GM12878 (cell line): ENCODE measurements around the gene SLC22A23. TPM values are rescaled to one million over a fixed set of nuclear protein-coding genes. Genes with fewer than 3 reads are reported as not detected.

Experiments used
- ATAC-seq: fragments of 200-7000 bp; cut with Tn5 transposase; 3 replicates; pipeline ENCODE4 v1.9.1; 2020; ENCODE audit warnings: mild to moderate bottlenecking, moderate library complexity
- BruUV-seq: library from RNA; stranded (reverse); fragments of 400-500 nt; replicated peaks from 2 replicates; lab custom pipeline; 2021; lab: Mats Ljungman, UMichigan
- CTCF ChIA-PET: fragments of 300-600 bp; sonication (Branson Sonifier 250); formaldehyde crosslinking; extraction: SDS; loops from one replicate; lab custom pipeline; 2021; ENCODE audit warnings: inconsistent platforms; lab: Yijun Ruan, JAX
- POLR2A ChIA-PET: fragments of 350-600 bp; formaldehyde crosslinking; extraction: SDS; loops from one replicate; lab custom pipeline; 2021; ENCODE audit warnings: inconsistent platforms; lab: Charles Lee
- RAD21 ChIA-PET: fragments of 300-600 bp; sonication (Branson Sonifier 250); formaldehyde crosslinking; loops from one replicate; lab custom pipeline; 2023; ENCODE audit warnings: antibody characterized with exemption; ENCODE audit not compliant: unreplicated experiment; lab: Charles Lee
- SMC1A ChIA-PET: fragments of 300-600 bp; sonication (Branson Sonifier 250); formaldehyde crosslinking; loops from one replicate; lab custom pipeline; 2023; ENCODE audit not compliant: unreplicated experiment, uncharacterized antibody; lab: Charles Lee
- DNase-seq: peaks from one replicate; pipeline ENCODE4 v3.0.0-alpha.2; 2011; ENCODE audit warnings: low read depth, low spot score
- FAIRE-seq: peaks from 3 replicates; lab custom pipeline; 2011; peaks lifted over from hg19 to GRCh38; lab: Jason Lieb, UNC
- H2AFZ ChIP-seq: 2 replicates; pipeline ENCODE4 v1.6.0; 2011; ENCODE audit warnings: low read depth, low read length, control low read depth; ENCODE audit not compliant: control insufficient read depth
- H3K27ac ChIP-seq: 2 replicates; pipeline ENCODE4 v1.5.1; 2011; ENCODE audit warnings: control low read depth; ENCODE audit not compliant: control insufficient read depth, insufficient read depth
- H3K27me3 ChIP-seq, 2 experiments: replicated peaks in 1 of 2; 2 replicates each; pipeline versions ENCODE4 v1.6.0 to v1.6.1; 2011; ENCODE audit warnings: low read length in 1 of 2; ENCODE audit not compliant: control insufficient read depth in 2 of 2, insufficient read depth in 2 of 2
- H3K36me3 ChIP-seq, 2 experiments: 2 replicates each; pipeline ENCODE4 v1.5.1; 2011; ENCODE audit warnings: low read length in 1 of 2; ENCODE audit not compliant: control insufficient read depth in 2 of 2, insufficient read depth in 2 of 2
- H3K4me1 ChIP-seq: 2 replicates; pipeline ENCODE4 v1.6.1; 2011; ENCODE audit warnings: mild to moderate bottlenecking, low read length, moderate library complexity, mixed read lengths; ENCODE audit not compliant: control insufficient read depth, insufficient read depth
- H3K4me2 ChIP-seq: 2 replicates; pipeline ENCODE4 v1.6.0; 2011; ENCODE audit warnings: control low read depth; ENCODE audit not compliant: control insufficient read depth, insufficient read depth
- H3K4me3 ChIP-seq: fragments of 200-600 bp; sonication (generic); 2 replicates; pipeline ENCODE4 v1.5.1; 2016
- H3K79me2 ChIP-seq: 2 replicates; pipeline ENCODE4 v1.6.0; 2011; ENCODE audit warnings: low read length; ENCODE audit not compliant: control insufficient read depth, insufficient read depth
- H3K9ac ChIP-seq: 2 replicates; pipeline ENCODE4 v1.8.0; 2011; ENCODE audit warnings: low read length, control low read depth, mixed read lengths; ENCODE audit not compliant: control insufficient read depth, insufficient read depth
- H3K9me3 ChIP-seq: replicated peaks from 3 replicates; pipeline ENCODE4 v1.5.1; 2011; ENCODE audit warnings: mild to moderate bottlenecking, low read length; ENCODE audit not compliant: control insufficient read depth, insufficient read depth
- H4K20me1 ChIP-seq: 2 replicates; pipeline ENCODE4 v1.6.0; 2011; ENCODE audit not compliant: control insufficient read depth, insufficient read depth
- BHLHE40 ChIP-seq, 2 experiments: fragments of 450-650 bp in 1 of 2; IDR thresholded peaks; 2 replicates each; pipeline ENCODE4 v1.6.1; 2011 to 2017; ENCODE audit warnings: low read depth in 2 of 2, borderline replicate concordance in 1 of 2, improper control_type of control experiment in 1 of 2, low read length in 1 of 2, mild to moderate bottlenecking in 1 of 2
- GATAD2B ChIP-seq: fragments of 450-650 bp; conservative IDR thresholded peaks from 2 replicates; pipeline ENCODE4 v1.6.1; 2017; ENCODE audit warnings: low read depth, mild to moderate bottlenecking, moderate library complexity
- HCFC1 ChIP-seq: fragments of 150-350 bp; IDR thresholded peaks from 2 replicates; pipeline ENCODE4 v1.6.1; 2014; ENCODE audit warnings: low read length
- MYB ChIP-seq: fragments of 150-350 bp; IDR thresholded peaks from 2 replicates; pipeline ENCODE4 v1.6.1; 2014; ENCODE audit warnings: mild to moderate bottlenecking, low read depth, low read length, borderline replicate concordance
- PKNOX1 ChIP-seq: fragments of 450-650 bp; IDR thresholded peaks from 2 replicates; pipeline ENCODE4 v1.6.1; 2016; ENCODE audit warnings: mild to moderate bottlenecking
- RAD21 ChIP-seq: IDR thresholded peaks from 2 replicates; pipeline ENCODE4 v1.6.1; 2011; ENCODE audit warnings: mild to moderate bottlenecking, low read depth, low read length, moderate library complexity; ENCODE audit not compliant: insufficient read depth
- RCOR1 ChIP-seq: conservative IDR thresholded peaks from 2 replicates; pipeline ENCODE4 v1.6.1; 2012; ENCODE audit warnings: low read depth, low read length, improper control_type of control experiment
- RFX5 ChIP-seq: IDR thresholded peaks from 2 replicates; pipeline ENCODE4 v1.6.1; 2011; ENCODE audit warnings: low read depth, low read length, improper control_type of control experiment
- SMAD1 ChIP-seq: fragments of 450-650 bp; IDR thresholded peaks from 2 replicates; pipeline ENCODE4 v1.6.1; 2018; ENCODE audit warnings: mild to moderate bottlenecking, low read depth; ENCODE audit not compliant: partially characterized antibody
- SRF ChIP-seq, 2 experiments: IDR thresholded peaks; 2 replicates each; pipeline ENCODE4 v1.6.1; 2011; ENCODE audit warnings: low read depth in 2 of 2, low read length in 2 of 2, mild to moderate bottlenecking in 1 of 2, moderate library complexity in 1 of 2
- ZBTB33 ChIP-seq: fragments of 450-650 bp; IDR thresholded peaks from 2 replicates; pipeline ENCODE4 v1.6.1; 2017; ENCODE audit warnings: mild to moderate bottlenecking
- ZNF592 ChIP-seq: fragments of 450-650 bp; IDR thresholded peaks from 2 replicates; pipeline ENCODE4 v1.6.1; 2017; ENCODE audit warnings: mild to moderate bottlenecking, moderate library complexity
- ZNF622 ChIP-seq: fragments of 450-650 bp; IDR thresholded peaks from 2 replicates; pipeline ENCODE4 v1.6.1; 2017; ENCODE audit warnings: mild to moderate bottlenecking, inconsistent platforms
- WGBS: methylation state at CpG from one replicate; pipeline ENCODE4 v1.1.6; 2016; ENCODE audit warnings: low lambda C conversion rate; ENCODE audit not compliant: insufficient replicate concordance, insufficient coverage; ENCODE audit errors: missing lambda C conversion rate; 5-methylcytosine and 5-hydroxymethylcytosine counted together
- in situ Hi-C: fragments of 300-500 bp; cut with MboI; formaldehyde crosslinking; loops from 9 replicates; pipeline ENCODE4 v1.14.3; 2018; ENCODE audit warnings: mixed read lengths
- intact Hi-C: fragments of 100-400 bp; cut with micrococcal nuclease; formaldehyde crosslinking; loops from one replicate; pipeline ENCODE4 v1.14.2; 2022; ENCODE audit not compliant: unreplicated experiment
- polyA plus RNA-seq, 11 experiments: library from polyadenylated mRNA; depleted of rRNA in 4 of 11; unstranded in 6 of 11; stranded (reverse) in 5 of 11; fragments of >200 nt; fragmentation: Nextera tagmentation in 4 of 11; fragmentation: Illumina TruSeq in 1 of 11; extraction: Ambion mirVana in 4 of 11; extraction: Trizol in 1 of 11; gene quantifications; 1 replicate in 1 of 11; 2 replicates in 10 of 11; pipeline versions ENCODE4 v1.2.1 to v1.2.3, GENCODE V29; 2011 to 2016; ENCODE audit warnings: inconsistent platforms in 2 of 11, missing spikeins in 2 of 11, low read depth in 1 of 11
- total RNA-seq, 4 experiments: library from RNA; depleted of rRNA in 3 of 4; stranded (reverse); fragments of >200 nt in 3 of 4; fragmentation: Illumina TruSeq in 1 of 4; extraction: Trizol in 1 of 4; gene quantifications; 2 replicates each; pipeline versions ENCODE4 v1.2.1 to v1.2.3, GENCODE V29; 2013 to 2021

The SLC22A23 gene
- total and polyA plus RNA-seq, 10 of the 15 experiments (the other 5 are each of a cell fraction or from before 2014, with no cell fraction given) = 0.20 to 2.4 (median 0.74) TPM

- H3K4me1 ChIP-seq = peaks cover 9% of the 10 kb centered on the region
- TF ChIP-seq GATAD2B = no peak
- no peak for TF ChIP-seq SMAD1
- TF ChIP-seq SRF (IDR thresholded peaks at IDR 0.05; ENCODE audit: low read depth in 2 of 2, low read length in 2 of 2) = no peak
- no peak for TF ChIP-seq BHLHE40 (IDR thresholded peaks at IDR 0.05; ENCODE audit: borderline replicate concordance in 1 of 2, low read depth in 2 of 2, low read length in 1 of 2)
- no peak for TF ChIP-seq ZNF592
- TF ChIP-seq ZNF622 = no peak
- TF ChIP-seq RCOR1 = no peak
- no peak for TF ChIP-seq HCFC1
- TF ChIP-seq PKNOX1 = no peak
- TF ChIP-seq RAD21 = no peak
- no peak for TF ChIP-seq ZBTB33
- TF ChIP-seq RFX5 = no peak
- no peak for TF ChIP-seq MYB
These were observed 139.1 kb downstream of the SLC22A23 start for GRCh38 chr6:3317741-3318211.

More at GRCh38 chr6:3317741-3318211, 139.1 kb downstream of the SLC22A23 start:
- Histone ChIP-seq H3K9ac (no peak overlapping the region), H3K27me3 (no peaks in the 10 kb centered on the region; a peak in 1 of 4 replicates), H3K79me2 (no peaks in the 10 kb centered on the region), H3K4me3 (no peak overlapping the region), H2AFZ (no peak overlapping the region), H3K9me3 (no peaks in the 10 kb centered on the region), H3K27ac (no peak overlapping the region), H3K4me2 (no peak overlapping the region), H3K36me3 (no peaks in the 10 kb centered on the region), H4K20me1 (no peaks in the 10 kb centered on the region)
- ChIA-PET RAD21 (interaction anchor here (0.6 kb wide), 1 partner anchor 97 kb away, joined by 3 read pairs; no protein-coding TSS in a partner anchor), POLR2A (interaction anchor here (1.0 kb wide), 1 partner anchor 17 kb away, joined by 3 read pairs; no protein-coding TSS in a partner anchor), CTCF (interaction anchor here (2.0 kb wide), 1 partner anchor 64 kb away, joined by 4 read pairs; no protein-coding TSS in a partner anchor), SMC1A (no interaction called here)
- DNase-seq (no peak), ATAC-seq (no peak), FAIRE-seq (no peak)
- in situ Hi-C loops (no loop called here), intact Hi-C loops (no loop called here)
- WGBS = 59% methylated on average over 11 of the region's 11 CpGs
- BruUV-seq = no TSS peak
